Measurements from ENCODE around the gene NAA15. TPM values are rescaled to one million over a fixed set of nuclear protein-coding genes. Genes with fewer than 3 reads are reported as not detected.

Gene NAA15
- total and polyA plus RNA-seq, 4 donors: 6.7 to 18.2 (median 11.1) TPM

DNA sequence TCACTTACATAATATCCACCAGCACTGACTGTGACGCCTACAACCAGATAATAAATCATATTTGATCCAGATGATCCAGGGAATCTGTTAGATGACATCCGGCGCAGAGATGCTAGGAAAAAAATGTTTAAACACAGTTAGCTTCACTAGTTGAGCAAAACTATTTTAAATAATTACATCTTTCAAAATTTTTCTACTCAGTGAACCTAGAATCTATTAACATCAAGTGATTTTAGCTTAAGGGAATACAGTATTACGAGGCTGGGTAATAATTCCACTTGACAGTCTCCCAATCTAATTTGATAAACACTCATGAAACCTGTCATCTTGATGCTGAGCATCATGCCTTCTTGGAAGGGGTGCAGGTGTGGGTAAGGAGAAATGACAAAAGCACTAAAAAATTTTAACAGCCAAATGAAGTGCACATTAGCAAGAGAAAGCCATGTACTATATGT lies 26.0 kb upstream of the NAA15 start:
- Histone ChIP-seq H3K4me3 (ENCODE audit: low read depth in 1 of 3, low read length in 3 of 3) (no peak overlapping the region), H3K4me1 (ENCODE audit: control insufficient read depth in 4 of 4, insufficient read depth in 4 of 4, low read length in 3 of 4) (peaks cover 5 to 16% (median 11%) of the 10 kb centered on the region in 4 donors), H3K27me3 (ENCODE audit: control insufficient read depth in 4 of 4, insufficient read depth in 4 of 4, low read length in 3 of 4) (peaks cover 0 to 5% (median 0%) of the 10 kb centered on the region in 4 donors), H3K9me3 (ENCODE audit: control insufficient read depth in 4 of 4, low read length in 3 of 4) (no peaks in the 10 kb centered on the region), H3K27ac (ENCODE audit: low read depth in 1 of 2, low read length in 2 of 2) (no peak overlapping the region), H3K36me3 (ENCODE audit: control insufficient read depth in 4 of 4, insufficient read depth in 3 of 4, low read depth in 1 of 4, low read length in 3 of 4) (no peaks in the 10 kb centered on the region), H3K9ac (ENCODE audit: low read depth in 1 of 2, low read length in 2 of 2) (no peak overlapping the region)
- no peak for DNase-seq (ENCODE audit: low spot score)
- TF ChIP-seq, protein P1, sequence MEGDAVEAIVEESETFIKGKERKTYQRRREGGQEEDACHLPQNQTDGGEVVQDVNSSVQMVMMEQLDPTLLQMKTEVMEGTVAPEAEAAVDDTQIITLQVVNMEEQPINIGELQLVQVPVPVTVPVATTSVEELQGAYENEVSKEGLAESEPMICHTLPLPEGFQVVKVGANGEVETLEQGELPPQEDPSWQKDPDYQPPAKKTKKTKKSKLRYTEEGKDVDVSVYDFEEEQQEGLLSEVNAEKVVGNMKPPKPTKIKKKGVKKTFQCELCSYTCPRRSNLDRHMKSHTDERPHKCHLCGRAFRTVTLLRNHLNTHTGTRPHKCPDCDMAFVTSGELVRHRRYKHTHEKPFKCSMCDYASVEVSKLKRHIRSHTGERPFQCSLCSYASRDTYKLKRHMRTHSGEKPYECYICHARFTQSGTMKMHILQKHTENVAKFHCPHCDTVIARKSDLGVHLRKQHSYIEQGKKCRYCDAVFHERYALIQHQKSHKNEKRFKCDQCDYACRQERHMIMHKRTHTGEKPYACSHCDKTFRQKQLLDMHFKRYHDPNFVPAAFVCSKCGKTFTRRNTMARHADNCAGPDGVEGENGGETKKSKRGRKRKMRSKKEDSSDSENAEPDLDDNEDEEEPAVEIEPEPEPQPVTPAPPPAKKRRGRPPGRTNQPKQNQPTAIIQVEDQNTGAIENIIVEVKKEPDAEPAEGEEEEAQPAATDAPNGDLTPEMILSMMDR (IDR thresholded peaks at IDR 0.05; ENCODE audit: low read depth, low read length, missing input control): no peak
- TF ChIP-seq RAD21 (IDR thresholded peaks at IDR 0.05) (no peak), JUND (IDR thresholded peaks at IDR 0.05) (no peak), TAF1 (conservative IDR thresholded peaks at IDR 0.05) (no peak), HNF4A (conservative IDR thresholded peaks at IDR 0.05) (no peak), SP1 (IDR thresholded peaks at IDR 0.05) (no peak)
- TF ChIP-seq, protein P2, sequence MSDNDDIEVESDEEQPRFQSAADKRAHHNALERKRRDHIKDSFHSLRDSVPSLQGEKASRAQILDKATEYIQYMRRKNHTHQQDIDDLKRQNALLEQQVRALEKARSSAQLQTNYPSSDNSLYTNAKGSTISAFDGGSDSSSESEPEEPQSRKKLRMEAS (IDR thresholded peaks at IDR 0.05): no peak
- TF ChIP-seq, protein P3, sequence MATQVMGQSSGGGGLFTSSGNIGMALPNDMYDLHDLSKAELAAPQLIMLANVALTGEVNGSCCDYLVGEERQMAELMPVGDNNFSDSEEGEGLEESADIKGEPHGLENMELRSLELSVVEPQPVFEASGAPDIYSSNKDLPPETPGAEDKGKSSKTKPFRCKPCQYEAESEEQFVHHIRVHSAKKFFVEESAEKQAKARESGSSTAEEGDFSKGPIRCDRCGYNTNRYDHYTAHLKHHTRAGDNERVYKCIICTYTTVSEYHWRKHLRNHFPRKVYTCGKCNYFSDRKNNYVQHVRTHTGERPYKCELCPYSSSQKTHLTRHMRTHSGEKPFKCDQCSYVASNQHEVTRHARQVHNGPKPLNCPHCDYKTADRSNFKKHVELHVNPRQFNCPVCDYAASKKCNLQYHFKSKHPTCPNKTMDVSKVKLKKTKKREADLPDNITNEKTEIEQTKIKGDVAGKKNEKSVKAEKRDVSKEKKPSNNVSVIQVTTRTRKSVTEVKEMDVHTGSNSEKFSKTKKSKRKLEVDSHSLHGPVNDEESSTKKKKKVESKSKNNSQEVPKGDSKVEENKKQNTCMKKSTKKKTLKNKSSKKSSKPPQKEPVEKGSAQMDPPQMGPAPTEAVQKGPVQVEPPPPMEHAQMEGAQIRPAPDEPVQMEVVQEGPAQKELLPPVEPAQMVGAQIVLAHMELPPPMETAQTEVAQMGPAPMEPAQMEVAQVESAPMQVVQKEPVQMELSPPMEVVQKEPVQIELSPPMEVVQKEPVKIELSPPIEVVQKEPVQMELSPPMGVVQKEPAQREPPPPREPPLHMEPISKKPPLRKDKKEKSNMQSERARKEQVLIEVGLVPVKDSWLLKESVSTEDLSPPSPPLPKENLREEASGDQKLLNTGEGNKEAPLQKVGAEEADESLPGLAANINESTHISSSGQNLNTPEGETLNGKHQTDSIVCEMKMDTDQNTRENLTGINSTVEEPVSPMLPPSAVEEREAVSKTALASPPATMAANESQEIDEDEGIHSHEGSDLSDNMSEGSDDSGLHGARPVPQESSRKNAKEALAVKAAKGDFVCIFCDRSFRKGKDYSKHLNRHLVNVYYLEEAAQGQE (IDR thresholded peaks at IDR 0.05): no peak
- 92% methylated on average over 4 of the region's 4 CpGs for WGBS

DNA sequence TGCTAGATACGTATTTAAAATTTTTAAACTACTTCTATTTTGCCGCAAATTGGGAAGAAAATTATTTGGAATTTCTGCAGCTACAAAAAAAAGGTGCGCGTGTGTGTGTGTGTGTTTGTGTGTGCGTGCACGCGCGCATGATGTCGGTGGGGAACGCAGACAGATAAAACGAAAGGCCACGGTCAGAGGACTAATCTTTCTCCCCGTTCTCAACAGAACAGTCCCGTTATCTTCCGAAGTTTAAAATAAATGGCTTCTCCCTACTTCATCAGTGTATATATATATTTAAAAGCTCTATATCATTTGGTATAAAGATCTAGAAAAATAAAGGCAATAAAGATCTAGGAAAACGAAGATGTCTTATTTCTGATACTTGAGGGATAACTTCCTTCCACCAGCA lies 22.8 kb upstream of the NAA15 start:
- Histone ChIP-seq H3K9ac (ENCODE audit: low read depth in 1 of 2, low read length in 2 of 2) (no peak overlapping the region), H3K4me3 (ENCODE audit: low read depth in 1 of 3, low read length in 3 of 3) (no peak overlapping the region), H3K4me1 (ENCODE audit: control insufficient read depth in 4 of 4, insufficient read depth in 4 of 4, low read length in 3 of 4) (peaks cover 5 to 16% (median 11%) of the 10 kb centered on the region in 4 donors), H3K36me3 (ENCODE audit: control insufficient read depth in 4 of 4, insufficient read depth in 3 of 4, low read depth in 1 of 4, low read length in 3 of 4) (no peaks in the 10 kb centered on the region), H3K9me3 (ENCODE audit: control insufficient read depth in 4 of 4, low read length in 3 of 4) (no peaks in the 10 kb centered on the region), H3K27ac (ENCODE audit: low read depth in 1 of 2, low read length in 2 of 2) (no peak overlapping the region), H3K27me3 (ENCODE audit: control insufficient read depth in 4 of 4, insufficient read depth in 4 of 4, low read length in 3 of 4) (peaks cover 0 to 5% (median 0%) of the 10 kb centered on the region in 4 donors)
- DNase-seq (ENCODE audit: low spot score): no peak
- 61% methylated on average over 16 of the region's 16 CpGs for WGBS
- TF ChIP-seq, protein P2 (IDR thresholded peaks at IDR 0.05): no peak
- TF ChIP-seq GABPA (IDR thresholded peaks at IDR 0.05 in 1 of 2, conservative IDR thresholded peaks at IDR 0.05 in 1 of 2) (no peak), FOXA1 (IDR thresholded peaks at IDR 0.05) (no peak), HNF4G (IDR thresholded peaks at IDR 0.05) (no peak), SP1 (IDR thresholded peaks at IDR 0.05) (no peak), RXRA (IDR thresholded peaks at IDR 0.05) (no peak), YY1 (IDR thresholded peaks at IDR 0.05) (no peak), HNF4A (conservative IDR thresholded peaks at IDR 0.05) (no peak), EGR1 (IDR thresholded peaks at IDR 0.05; ENCODE audit: low read depth in 2 of 2) (no peak), RAD21 (IDR thresholded peaks at IDR 0.05) (no peak), JUND (IDR thresholded peaks at IDR 0.05) (no peak), TAF1 (conservative IDR thresholded peaks at IDR 0.05) (no peak), NR2F2 (IDR thresholded peaks at IDR 0.05) (no peak), FOXA2 (IDR thresholded peaks at IDR 0.05) (no peak)
- TF ChIP-seq, protein P1 (IDR thresholded peaks at IDR 0.05; ENCODE audit: low read depth, low read length, missing input control): no peak
- TF ChIP-seq, protein P4, sequence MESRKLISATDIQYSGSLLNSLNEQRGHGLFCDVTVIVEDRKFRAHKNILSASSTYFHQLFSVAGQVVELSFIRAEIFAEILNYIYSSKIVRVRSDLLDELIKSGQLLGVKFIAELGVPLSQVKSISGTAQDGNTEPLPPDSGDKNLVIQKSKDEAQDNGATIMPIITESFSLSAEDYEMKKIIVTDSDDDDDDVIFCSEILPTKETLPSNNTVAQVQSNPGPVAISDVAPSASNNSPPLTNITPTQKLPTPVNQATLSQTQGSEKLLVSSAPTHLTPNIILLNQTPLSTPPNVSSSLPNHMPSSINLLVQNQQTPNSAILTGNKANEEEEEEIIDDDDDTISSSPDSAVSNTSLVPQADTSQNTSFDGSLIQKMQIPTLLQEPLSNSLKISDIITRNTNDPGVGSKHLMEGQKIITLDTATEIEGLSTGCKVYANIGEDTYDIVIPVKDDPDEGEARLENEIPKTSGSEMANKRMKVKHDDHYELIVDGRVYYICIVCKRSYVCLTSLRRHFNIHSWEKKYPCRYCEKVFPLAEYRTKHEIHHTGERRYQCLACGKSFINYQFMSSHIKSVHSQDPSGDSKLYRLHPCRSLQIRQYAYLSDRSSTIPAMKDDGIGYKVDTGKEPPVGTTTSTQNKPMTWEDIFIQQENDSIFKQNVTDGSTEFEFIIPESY (IDR thresholded peaks at IDR 0.05): no peak
- TF ChIP-seq, protein P5, sequence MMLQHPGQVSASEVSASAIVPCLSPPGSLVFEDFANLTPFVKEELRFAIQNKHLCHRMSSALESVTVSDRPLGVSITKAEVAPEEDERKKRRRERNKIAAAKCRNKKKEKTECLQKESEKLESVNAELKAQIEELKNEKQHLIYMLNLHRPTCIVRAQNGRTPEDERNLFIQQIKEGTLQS (IDR thresholded peaks at IDR 0.05): no peak
